VCaP (cell line): Measurements from ENCODE around the gene MRPS18A.
A peak's percentile ranks its signal among the peaks of the same experiment; 100 is the strongest.
"Not testable (repeated sequence)": the region's sequence is repeated elsewhere in the genome, so short reads cannot be mapped to it uniquely, and the experiment has no call there.

Experiments used
- H3K27ac ChIP-seq: fragments of 450-650 bp; 2 replicates; pipeline ENCODE4 v1.5.1; 2017
- TF ChIP-seq, protein P1 (sequence below): fragments of 450-650 bp; conservative IDR thresholded peaks from 2 replicates; pipeline ENCODE4 v1.5.1; 2017; ENCODE audit warnings: mild to moderate bottlenecking, moderate library complexity

MRPS18A gene

DNA sequence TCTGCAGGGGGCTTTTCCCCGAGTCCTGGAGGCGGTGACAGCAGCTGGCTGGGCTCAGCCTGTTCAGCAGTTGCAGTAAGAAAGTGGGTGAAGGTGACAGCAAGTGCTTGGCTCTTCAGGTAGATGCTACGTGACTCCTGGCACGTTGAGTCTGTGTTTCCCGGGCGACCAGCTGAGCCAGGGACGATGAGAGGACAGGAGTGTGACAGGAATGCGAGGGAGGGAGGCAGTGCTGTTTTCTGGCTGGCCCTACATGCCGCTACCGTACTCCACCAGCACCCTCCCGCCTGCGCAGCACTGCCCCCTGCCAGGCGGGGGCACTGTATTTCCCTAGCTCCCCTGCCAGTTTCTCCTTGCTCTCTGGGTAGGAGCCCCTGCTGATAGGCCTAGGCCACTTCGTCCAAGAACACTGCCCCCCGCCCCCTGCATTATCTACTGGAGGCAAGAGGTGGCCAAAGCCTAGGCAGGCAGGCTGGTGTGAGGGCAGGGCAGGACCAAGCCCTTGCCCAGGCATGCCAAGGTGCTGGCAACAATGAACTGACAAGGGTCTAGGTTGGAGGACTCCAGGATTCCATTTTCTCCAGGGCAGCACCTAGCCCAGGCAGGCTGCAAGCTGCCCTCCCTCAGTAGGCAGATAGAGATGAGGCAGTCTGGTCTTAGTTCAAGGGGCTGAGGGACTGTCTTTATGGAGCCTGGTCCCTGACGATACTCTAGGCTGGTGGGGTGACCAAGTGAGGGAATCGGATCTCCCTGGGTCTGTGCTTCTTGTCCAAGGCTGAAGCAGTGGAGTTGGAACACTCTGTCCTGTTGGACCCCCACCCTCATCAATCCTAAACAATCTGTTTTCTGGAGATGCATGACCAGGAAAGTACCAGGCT is 19.2 kb downstream of the MRPS18A start:
- H3K27ac ChIP-seq = peak overlapping the region; percentile 67
- TF ChIP-seq, protein P1, sequence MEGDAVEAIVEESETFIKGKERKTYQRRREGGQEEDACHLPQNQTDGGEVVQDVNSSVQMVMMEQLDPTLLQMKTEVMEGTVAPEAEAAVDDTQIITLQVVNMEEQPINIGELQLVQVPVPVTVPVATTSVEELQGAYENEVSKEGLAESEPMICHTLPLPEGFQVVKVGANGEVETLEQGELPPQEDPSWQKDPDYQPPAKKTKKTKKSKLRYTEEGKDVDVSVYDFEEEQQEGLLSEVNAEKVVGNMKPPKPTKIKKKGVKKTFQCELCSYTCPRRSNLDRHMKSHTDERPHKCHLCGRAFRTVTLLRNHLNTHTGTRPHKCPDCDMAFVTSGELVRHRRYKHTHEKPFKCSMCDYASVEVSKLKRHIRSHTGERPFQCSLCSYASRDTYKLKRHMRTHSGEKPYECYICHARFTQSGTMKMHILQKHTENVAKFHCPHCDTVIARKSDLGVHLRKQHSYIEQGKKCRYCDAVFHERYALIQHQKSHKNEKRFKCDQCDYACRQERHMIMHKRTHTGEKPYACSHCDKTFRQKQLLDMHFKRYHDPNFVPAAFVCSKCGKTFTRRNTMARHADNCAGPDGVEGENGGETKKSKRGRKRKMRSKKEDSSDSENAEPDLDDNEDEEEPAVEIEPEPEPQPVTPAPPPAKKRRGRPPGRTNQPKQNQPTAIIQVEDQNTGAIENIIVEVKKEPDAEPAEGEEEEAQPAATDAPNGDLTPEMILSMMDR = peak; percentile 81

DNA sequence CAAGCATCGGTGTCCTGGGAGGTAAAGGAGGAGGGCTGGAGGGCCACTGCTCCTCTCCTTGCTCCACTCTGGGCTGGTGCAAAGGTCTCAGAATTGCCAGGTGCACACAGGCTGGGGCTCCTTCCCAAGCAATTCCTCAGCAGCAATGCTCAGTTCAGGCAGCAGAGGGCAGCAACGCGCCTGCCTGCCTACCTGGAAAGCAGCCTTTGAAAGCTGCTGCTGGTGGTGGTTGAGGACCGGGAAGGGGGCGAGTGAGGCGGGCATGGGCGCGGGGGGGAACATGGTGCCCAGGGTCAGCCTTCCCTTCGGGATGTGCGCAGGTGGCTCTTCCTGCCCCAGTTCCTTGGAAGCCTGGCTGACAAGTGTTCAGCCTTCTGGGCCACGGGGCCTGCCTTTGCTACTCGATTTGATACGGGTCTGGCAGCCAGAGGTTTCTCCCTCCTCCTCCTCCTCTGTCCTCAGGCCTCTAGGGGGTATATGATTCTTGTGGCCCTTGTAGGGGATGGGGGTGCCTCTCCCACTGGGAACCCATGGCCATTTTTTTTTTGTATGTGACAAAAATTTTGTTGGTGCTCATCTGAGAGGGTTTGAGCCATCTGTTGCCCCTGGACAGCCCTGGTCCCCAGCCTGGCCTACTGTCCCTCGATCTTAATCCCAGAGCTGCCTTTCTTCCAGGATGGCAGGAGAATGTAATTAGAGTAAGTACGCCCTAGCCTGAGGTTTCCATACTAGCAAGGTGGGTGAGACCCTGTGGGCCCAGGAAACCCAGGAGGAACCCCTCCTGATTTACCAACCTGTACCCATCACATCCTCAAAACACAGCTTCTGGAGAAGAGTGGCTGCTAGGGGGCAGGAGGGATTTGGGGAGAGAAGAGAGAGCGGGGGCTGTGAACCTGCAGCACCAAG is 20.1 kb downstream of the MRPS18A start:
- TF ChIP-seq, protein P1 = peak; percentile 99
- peak overlapping the region; percentile 67 for H3K27ac ChIP-seq

DNA sequence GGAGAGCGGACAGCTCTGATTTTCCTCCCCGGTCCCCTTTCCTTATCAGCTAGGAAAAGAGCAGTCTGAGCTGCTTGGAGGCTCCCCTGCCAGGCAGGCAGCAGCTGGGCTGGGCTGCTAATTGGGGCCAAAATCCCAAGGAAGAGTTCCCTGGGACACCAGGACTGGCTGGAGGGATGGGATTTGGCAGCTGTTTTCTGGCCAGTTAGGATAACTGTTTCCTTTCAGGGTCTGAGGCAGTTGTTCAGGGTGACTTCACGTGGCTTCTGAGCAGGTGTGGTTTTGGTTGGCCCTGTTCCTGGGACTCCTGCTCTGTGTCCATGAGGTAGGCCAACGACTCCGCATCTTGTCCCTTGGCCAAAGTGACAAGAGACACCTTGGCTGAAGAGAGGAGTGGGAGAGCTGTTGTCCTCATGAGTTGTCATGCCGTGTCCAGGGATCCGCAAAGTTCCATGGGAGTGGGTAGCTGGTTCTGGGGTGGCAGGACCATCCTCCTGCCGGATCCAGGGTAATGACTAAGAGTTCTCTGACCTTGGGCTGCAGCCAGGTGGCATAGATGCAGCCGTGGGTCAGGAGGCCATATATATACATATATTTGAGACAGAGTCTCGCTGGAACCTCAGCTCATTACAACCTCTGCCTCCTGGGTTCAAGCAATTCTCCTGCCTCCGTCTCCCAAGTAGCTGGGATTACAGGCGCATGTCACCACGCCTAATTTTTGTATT is 21.2 kb downstream of the MRPS18A start:
- TF ChIP-seq, protein P1 = no peak
- H3K27ac ChIP-seq = peak overlapping the region; percentile 67; the same call in 1 of the 2 replicates

DNA sequence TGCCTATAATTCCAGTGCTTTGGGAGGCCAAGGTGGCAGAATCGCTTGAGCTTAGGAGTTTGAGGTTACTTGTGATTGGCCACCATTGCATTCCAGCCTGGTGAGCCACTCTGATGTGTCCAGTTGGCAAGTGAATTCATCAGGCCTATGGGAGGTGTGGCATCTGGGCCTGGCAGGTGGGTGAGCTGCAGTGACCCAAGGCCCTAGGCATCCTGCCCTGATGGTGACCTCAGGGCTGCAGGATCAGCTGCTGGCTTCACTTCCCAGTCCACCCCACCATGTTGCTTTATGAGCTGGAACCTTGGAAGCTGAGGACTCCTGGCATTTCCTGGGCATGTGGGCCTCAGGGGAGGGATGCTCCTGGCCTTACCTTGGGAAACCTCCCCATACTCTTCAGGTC is 22.2 kb downstream of the MRPS18A start:
- H3K27ac ChIP-seq = no peak overlapping the region
- TF ChIP-seq, protein P1 = no peak

DNA sequence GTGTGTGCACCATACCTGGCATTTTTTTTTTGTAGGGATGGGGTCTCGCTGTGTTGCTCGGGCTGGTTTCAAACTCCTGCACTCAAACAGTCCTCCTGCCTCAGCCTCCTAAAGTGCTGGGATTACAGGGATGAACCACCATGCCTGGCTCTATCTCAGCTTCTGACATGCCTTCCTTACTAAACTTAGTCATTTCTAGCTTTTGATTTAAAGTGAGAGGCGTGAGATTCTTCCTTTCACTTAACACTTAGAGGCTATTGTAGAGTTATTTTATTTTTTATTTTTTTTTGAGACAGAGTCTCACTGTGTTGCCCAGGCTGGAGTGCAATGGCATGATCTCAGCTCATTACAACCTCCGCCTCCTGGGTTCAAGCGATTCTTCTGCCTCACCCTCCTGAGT is 24.6 kb downstream of the MRPS18A start:
- H3K27ac ChIP-seq = not testable (repeated sequence)

DNA sequence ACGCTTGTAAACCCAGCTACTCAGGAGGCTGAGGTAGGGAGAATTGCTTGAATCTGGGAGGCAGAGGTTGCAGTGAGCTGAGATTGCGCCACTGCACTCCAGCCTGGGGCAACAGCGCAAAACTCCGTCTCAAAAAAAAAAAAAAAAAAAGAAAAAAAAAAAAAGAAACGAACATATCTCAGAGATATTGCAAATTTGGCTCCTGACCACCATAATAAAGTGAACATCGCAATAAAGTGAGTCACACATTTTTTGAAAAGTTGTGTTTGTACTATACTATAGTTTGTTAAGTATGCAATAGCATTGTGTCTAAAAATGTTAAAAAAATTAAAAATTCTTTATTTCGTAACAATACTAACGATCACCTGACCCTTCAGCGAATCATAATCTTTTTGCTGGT is 29.4 kb downstream of the MRPS18A start:
- no peak overlapping the region for H3K27ac ChIP-seq
- TF ChIP-seq, protein P1 = no peak

DNA sequence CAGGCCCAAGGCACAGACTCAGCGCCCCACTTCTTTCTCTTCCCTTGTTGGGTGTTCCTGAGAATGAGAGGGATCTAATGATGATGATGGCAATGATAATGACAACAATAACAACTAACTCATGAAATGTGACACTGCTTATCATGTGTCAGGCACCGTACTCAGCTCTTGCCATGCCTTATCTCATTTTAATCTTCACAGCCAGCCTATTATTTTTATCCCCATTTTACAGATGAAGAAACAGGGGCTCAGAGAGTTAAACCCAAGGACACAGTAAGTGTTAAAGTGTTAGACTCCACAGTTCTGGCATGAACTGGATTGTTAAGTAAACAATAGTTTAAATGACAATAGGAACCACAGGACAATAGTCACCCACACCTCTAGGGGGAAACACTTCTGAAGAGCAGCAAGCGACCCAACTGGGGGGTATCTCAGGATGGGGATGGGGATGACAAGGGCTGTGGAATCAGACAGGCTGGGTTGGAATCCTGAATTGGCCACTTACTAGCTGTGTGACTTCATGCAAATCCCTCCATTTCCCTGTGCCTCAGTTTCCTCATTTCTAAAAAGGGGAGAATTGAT is 30.3 kb downstream of the MRPS18A start:
- TF ChIP-seq, protein P1 = no peak
- H3K27ac ChIP-seq = no peak overlapping the region

DNA sequence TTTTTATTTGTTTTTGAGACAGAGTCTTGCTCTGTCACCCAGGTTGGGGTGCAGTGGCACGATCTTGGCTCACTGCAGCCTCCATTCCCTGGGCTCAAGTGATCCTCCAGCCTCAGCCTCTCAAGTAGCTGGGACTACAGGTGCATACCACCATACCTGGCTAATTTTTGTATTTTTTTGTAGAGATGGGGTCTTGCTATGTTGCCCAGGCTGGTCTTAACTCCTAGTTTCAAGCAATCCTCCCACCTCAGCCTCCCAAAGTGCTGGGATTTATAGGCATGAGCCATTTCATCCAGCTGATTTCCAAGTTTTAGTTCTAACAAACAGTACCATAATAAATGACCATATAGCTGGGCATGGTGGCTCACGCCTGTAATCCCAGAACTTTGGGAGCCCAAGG is 34.8 kb downstream of the MRPS18A start:
- not testable (repeated sequence) for H3K27ac ChIP-seq
